Stimulated activated effector memory CD8-positive, alpha-beta T cell treated with anti-CD3 and anti-CD28 coated beads, Interleukin-12 subunit alpha, Interleukin-12 subunit beta, amount 100 ng/mL, for 72 hours (primary cell): ENCODE results near the gene RCSD1.
A peak's percentile ranks its signal among the peaks of the same experiment; 100 is the strongest.
"Not testable (repeated sequence)": the region's sequence is repeated elsewhere in the genome, so short reads cannot be mapped to it uniquely, and the experiment has no call there.

Experiments
- ATAC-seq: fragments of 150-1000 bp; cut with Tn5 transposase; 2 replicates; pipeline ENCODE4 v1.10.0; 2021
- DNase-seq, 2 donors: peaks; one replicate each; pipeline ENCODE4 v3.0.0; 2021 to 2022; ENCODE audit warnings: low spot score in 2 of 2
- H3K27ac Mint-ChIP-seq: one replicate; pipeline ENCODE4 v1.8.0; 2022; ENCODE audit warnings: mild to moderate bottlenecking, mixed read lengths
- H3K36me3 Mint-ChIP-seq: one replicate; pipeline ENCODE4 v1.8.0; 2022; ENCODE audit warnings: mild to moderate bottlenecking, mixed read lengths
- H3K4me1 Mint-ChIP-seq: one replicate; pipeline ENCODE4 v1.8.0; 2022; ENCODE audit warnings: mixed read lengths
- H3K4me3 Mint-ChIP-seq: one replicate; pipeline ENCODE4 v1.8.0; 2022; ENCODE audit warnings: mild to moderate bottlenecking, mixed read lengths
- H3K9me3 Mint-ChIP-seq: one replicate; pipeline ENCODE4 v1.8.0; 2022; ENCODE audit warnings: mixed read lengths

Gene RCSD1

GRCh38 chr1:167612587-167613385, 17.2 kb upstream of the RCSD1 start:
- Mint-ChIP-seq H3K4me3 (no peak overlapping the region), H3K36me3 (no peaks in the 10 kb centered on the region), H3K27ac (no peak overlapping the region), H3K9me3 (no peaks in the 10 kb centered on the region), H3K4me1 (peaks cover 24% of the 10 kb centered on the region)
- no peak for DNase-seq
- no peak for ATAC-seq

GRCh38 chr1:167613984-167614383, 16.0 kb upstream of the RCSD1 start:
- H3K36me3 Mint-ChIP-seq, H3K4me3 Mint-ChIP-seq, DNase-seq, ATAC-seq, H3K27ac Mint-ChIP-seq, H3K9me3 Mint-ChIP-seq: not testable (repeated sequence)
- peaks cover 35% of the 10 kb centered on the region for H3K4me1 Mint-ChIP-seq

GRCh38 chr1:167614851-167615250, 15.2 kb upstream of the RCSD1 start:
- no peaks in the 10 kb centered on the region for H3K36me3 Mint-ChIP-seq
- H3K4me1 Mint-ChIP-seq = peaks cover 38% of the 10 kb centered on the region
- no peak for ATAC-seq
- no peak for DNase-seq
- no peak overlapping the region for H3K27ac Mint-ChIP-seq
- H3K4me3 Mint-ChIP-seq = no peak overlapping the region
- no peaks in the 10 kb centered on the region for H3K9me3 Mint-ChIP-seq

- H3K9me3 Mint-ChIP-seq = no peaks in the 10 kb centered on the region
- peak overlapping the region; percentile 47 for H3K4me3 Mint-ChIP-seq
- peak overlapping the region; percentile 43 for H3K27ac Mint-ChIP-seq
- H3K36me3 Mint-ChIP-seq = no peaks in the 10 kb centered on the region
- ATAC-seq = no peak
- DNase-seq = no peak
- peaks cover 43% of the 10 kb centered on the region for H3K4me1 Mint-ChIP-seq
Measured at GRCh38 chr1:167616521-167616920, 13.5 kb upstream of the RCSD1 start.

- no peak for DNase-seq
- Mint-ChIP-seq H3K4me3 (peak overlapping the region; percentile 47), H3K4me1 (peaks cover 36% of the 10 kb centered on the region), H3K27ac (peak overlapping the region; percentile 43), H3K36me3 (no peaks in the 10 kb centered on the region), H3K9me3 (no peaks in the 10 kb centered on the region)
- ATAC-seq = peak; percentile 63
Measured at GRCh38 chr1:167617153-167618147, 12.6 kb upstream of the RCSD1 start.

GRCh38 chr1:167618366-167618765, 11.7 kb upstream of the RCSD1 start:
- no peaks in the 10 kb centered on the region for H3K9me3 Mint-ChIP-seq
- peaks cover 32% of the 10 kb centered on the region for H3K4me1 Mint-ChIP-seq
- H3K27ac Mint-ChIP-seq = peak overlapping the region; percentile 43
- ATAC-seq (no peak), DNase-seq (no peak)
- no peaks in the 10 kb centered on the region for H3K36me3 Mint-ChIP-seq
- peak overlapping the region; percentile 47 for H3K4me3 Mint-ChIP-seq

- no peak for ATAC-seq
- H3K4me1 Mint-ChIP-seq = peaks cover 32% of the 10 kb centered on the region
- no peaks in the 10 kb centered on the region for H3K36me3 Mint-ChIP-seq
- no peak for DNase-seq
- peak overlapping the region; percentile 43 for H3K27ac Mint-ChIP-seq
- peak overlapping the region; percentile 47 for H3K4me3 Mint-ChIP-seq
- H3K9me3 Mint-ChIP-seq = no peaks in the 10 kb centered on the region
Measured at GRCh38 chr1:167618789-167619188, 11.2 kb upstream of the RCSD1 start.

- ATAC-seq = no peak
- H3K9me3 Mint-ChIP-seq = no peaks in the 10 kb centered on the region
- peak overlapping the region; percentile 23 for H3K27ac Mint-ChIP-seq
- peaks cover 32% of the 10 kb centered on the region for H3K4me1 Mint-ChIP-seq
- no peak for DNase-seq
- no peak overlapping the region for H3K4me3 Mint-ChIP-seq
- no peaks in the 10 kb centered on the region for H3K36me3 Mint-ChIP-seq
Measured at GRCh38 chr1:167620002-167620401, 10.0 kb upstream of the RCSD1 start.

- DNase-seq = no peak
- H3K9me3 Mint-ChIP-seq = no peaks in the 10 kb centered on the region
- peaks cover 28% of the 10 kb centered on the region for H3K4me1 Mint-ChIP-seq
- H3K27ac Mint-ChIP-seq = no peak overlapping the region
- no peak for ATAC-seq
- no peaks in the 10 kb centered on the region for H3K36me3 Mint-ChIP-seq
- H3K4me3 Mint-ChIP-seq = no peak overlapping the region
Measured at GRCh38 chr1:167621780-167622313, 8.2 kb upstream of the RCSD1 start.

GRCh38 chr1:167623951-167624350, 6.1 kb upstream of the RCSD1 start:
- no peaks in the 10 kb centered on the region for H3K9me3 Mint-ChIP-seq
- peak overlapping the region; percentile 13 for H3K27ac Mint-ChIP-seq
- peaks cover 12% of the 10 kb centered on the region for H3K36me3 Mint-ChIP-seq
- H3K4me1 Mint-ChIP-seq = peaks cover 25% of the 10 kb centered on the region
- no peak for ATAC-seq
- no peak for DNase-seq
- no peak overlapping the region for H3K4me3 Mint-ChIP-seq

GRCh38 chr1:167625040-167625823, 4.8 kb upstream of the RCSD1 start:
- H3K4me3 Mint-ChIP-seq = no peak overlapping the region
- no peak for ATAC-seq
- peaks cover 19% of the 10 kb centered on the region for H3K36me3 Mint-ChIP-seq
- H3K27ac Mint-ChIP-seq = no peak overlapping the region
- DNase-seq = no peak
- no peaks in the 10 kb centered on the region for H3K9me3 Mint-ChIP-seq
- peaks cover 28% of the 10 kb centered on the region for H3K4me1 Mint-ChIP-seq

- Mint-ChIP-seq H3K27ac (peak overlapping the region; percentile 95), H3K36me3 (peaks cover 35% of the 10 kb centered on the region), H3K9me3 (no peaks in the 10 kb centered on the region), H3K4me1 (peaks cover 42% of the 10 kb centered on the region), H3K4me3 (peak overlapping the region; percentile 81)
- no peak for DNase-seq
- peak; percentile 7 for ATAC-seq
Measured at GRCh38 chr1:167627615-167627864, 2.5 kb upstream of the RCSD1 start.

GRCh38 chr1:167627865-167628641, 2.0 kb upstream of the RCSD1 start:
- peak overlapping the region; percentile 95 for H3K27ac Mint-ChIP-seq
- H3K4me1 Mint-ChIP-seq = peaks cover 47% of the 10 kb centered on the region
- ATAC-seq = peak; percentile 89
- DNase-seq = peak; percentile 53 to 87
- H3K9me3 Mint-ChIP-seq = no peaks in the 10 kb centered on the region
- H3K4me3 Mint-ChIP-seq = peak overlapping the region; percentile 81
- peaks cover 40% of the 10 kb centered on the region for H3K36me3 Mint-ChIP-seq

GRCh38 chr1:167628741-167629515, 1.1 kb upstream of the RCSD1 start:
- ATAC-seq (no peak), DNase-seq (peak in 1 of 2 donors; percentile 60)
- Mint-ChIP-seq H3K27ac (peak overlapping the region; percentile 95), H3K9me3 (no peaks in the 10 kb centered on the region), H3K36me3 (peaks cover 49% of the 10 kb centered on the region), H3K4me3 (peak overlapping the region; percentile 81), H3K4me1 (peaks cover 56% of the 10 kb centered on the region)
